NK-92 treated with Interleukin-12 subunit alpha and Interleukin-12 subunit beta, amount 100 ng/mL, for 24 hours (cell line): ENCODE data around the gene PHPT1.
"Not testable (repeated sequence)": the region's sequence is repeated elsewhere in the genome, so short reads cannot be mapped to it uniquely, and the experiment has no call there.

Source experiments
- DNase-seq: peaks from one replicate; lab custom pipeline; 2025; lab: John Stamatoyannopoulos, UW

Gene PHPT1

DNA sequence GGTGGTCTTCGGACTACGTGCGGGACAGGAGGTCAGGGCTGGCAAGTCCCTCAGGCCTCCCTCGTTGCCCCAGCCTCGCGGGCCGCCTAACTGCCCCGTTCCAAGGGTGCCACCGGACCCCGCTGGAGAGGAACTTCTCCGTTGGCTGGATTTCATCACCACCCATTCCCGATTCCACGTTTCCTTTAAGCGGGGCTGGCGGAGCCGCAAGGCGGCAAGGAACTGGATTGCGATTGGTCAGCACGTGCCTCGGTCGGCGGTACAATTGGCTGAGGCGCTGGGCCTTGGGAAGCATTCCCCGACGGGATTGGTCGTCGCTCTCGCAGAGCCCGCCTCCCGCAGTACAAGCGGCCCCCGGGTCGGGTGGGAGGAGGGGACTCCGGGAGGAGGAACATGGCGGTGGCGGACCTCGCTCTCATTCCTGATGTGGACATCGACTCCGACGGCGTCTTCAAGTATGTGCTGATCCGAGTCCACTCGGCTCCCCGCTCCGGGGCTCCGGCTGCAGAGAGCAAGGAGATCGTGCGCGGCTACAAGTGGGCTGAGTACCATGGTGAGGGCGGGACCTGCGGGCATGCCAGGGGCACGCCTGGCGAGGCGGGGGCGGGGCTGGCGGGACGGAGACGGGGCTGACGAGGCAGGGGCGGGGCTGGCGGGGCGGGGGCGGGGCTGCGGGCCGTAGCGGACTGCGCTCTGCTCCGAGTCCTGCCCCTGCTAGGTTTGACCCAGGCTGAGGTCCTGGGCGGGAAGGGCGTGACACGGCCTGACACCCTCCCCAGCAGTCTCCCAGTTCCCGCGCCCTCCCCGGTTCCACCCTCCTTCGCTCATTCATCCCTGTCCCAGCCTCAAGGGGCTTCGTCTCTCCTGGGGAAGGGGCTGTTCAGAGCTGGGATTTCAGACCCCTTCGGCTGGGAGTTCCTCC, at the start of gene PHPT1:
Gene PHPT1, plus strand, starts transcription at position 372 of the 922 bp plus-strand sequence. Its CDS starts 22 bp downstream, at position 394.
- DNase-seq = peak; percentile 94

GRCh38 chr9:136799854-136800657, 49.2 kb upstream of the PHPT1 start:
- DNase-seq = peak; percentile 31

GRCh38 chr9:136802321-136802720, 46.9 kb upstream of the PHPT1 start:
- no peak for DNase-seq

DNA sequence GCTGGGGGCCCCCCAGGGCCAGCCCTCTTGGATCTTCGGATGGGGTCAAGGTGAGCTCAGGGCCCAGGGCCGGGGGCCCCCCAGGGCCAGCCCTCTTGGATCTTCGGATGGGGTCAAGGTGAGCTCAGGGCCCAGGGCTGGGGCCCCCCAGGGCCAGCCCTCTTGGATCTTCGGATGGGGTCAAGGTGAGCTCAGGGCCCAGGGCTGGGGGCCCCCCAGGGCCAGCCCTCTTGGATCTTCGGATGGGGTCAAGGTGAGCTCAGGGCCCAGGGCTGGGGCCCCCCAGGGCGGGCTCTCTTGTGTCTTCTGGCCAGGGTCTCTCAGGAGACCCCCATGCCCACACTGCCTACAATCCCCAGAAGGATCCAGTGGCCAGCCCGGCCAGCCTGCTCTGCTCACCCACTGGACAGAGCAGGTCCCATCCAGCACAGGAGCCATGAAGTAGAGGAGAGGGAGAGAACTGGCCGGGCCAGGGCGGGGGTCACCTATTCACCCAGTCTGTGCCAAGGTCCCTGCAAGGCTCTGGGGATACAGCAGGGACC, 46.1 kb upstream of the PHPT1 start:
- not testable (repeated sequence) for DNase-seq

DNA sequence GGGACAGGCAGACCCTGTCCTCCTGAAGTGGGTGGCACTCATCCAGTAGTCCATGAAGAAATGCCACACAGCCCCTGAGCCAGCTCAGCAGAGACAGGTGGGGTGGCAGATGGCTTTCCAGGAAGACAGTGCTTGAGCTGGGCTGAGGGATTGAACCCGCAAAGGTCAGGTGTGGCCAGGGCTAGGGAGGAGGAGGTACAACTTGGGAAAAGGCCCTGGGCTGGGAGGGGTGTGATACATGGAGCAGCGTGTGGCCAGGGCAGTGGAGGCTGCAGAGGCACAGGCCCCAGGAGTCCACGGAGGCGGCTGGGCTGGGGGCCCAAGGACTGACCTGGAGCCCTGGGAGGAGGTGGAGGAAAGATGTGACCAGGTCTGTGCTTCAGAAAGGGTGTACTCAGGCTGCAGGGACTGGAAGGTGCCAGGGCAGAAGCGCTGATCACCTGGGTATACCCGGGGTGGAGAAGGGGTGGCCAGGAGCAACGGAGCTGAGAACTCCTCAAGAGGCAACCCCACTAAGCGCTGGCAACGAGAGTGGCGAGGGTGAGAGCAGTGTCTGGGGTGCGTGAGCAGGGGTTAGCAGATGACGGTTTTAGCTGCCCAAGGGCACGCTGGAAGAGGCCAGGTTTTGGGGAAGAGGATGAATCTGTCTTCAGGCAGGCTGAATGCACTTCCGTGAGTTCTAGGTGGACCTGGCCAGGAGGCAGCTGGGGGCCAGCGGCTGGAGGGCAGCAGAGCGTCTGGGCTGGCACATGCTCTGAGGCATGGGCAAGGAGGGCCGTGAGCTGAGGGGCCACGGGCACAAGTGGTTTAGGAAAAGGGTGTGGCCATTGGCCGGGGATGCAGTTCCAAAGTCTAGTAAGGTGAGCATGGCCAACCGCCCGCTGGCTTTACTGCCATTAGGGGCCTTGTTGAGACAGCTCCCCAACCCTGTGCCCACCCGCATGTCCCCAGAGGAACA, 45.4 kb upstream of the PHPT1 start:
- no peak for DNase-seq

GRCh38 chr9:136804509-136805206, 44.6 kb upstream of the PHPT1 start:
- no peak for DNase-seq

- no peak for DNase-seq
These were observed 43.9 kb upstream of the PHPT1 start for GRCh38 chr9:136805207-136805740.

- no peak for DNase-seq
These were observed 43.1 kb upstream of the PHPT1 start for GRCh38 chr9:136806067-136806466.

DNA sequence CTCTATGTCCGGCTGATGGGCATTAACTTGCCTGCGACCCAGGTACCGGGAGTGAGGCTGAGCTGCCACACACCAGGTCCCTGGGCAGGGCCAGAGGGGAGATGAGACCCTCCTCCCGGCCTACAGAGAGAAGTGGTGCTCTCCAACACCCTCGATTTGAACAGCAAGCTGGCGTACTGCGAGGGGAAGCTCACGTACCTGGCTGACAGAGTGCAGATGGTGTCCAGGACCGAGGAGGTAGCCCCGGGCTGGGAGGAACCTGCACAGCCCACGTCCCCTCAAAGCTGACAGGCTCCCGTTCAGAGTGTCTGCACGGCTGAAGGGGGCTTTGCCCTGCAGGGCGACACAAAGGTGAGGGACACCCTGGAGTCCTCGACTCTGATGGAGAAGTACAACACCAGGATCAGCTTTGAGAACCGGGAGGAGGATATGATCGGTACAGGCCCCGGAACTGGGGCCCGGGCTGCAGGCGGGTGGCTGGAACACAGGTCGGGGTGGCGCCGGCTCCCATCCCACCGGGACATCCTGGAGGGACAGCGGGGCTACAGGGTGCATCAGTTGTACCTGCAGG, 42.5 kb upstream of the PHPT1 start:
- no peak for DNase-seq

DNA sequence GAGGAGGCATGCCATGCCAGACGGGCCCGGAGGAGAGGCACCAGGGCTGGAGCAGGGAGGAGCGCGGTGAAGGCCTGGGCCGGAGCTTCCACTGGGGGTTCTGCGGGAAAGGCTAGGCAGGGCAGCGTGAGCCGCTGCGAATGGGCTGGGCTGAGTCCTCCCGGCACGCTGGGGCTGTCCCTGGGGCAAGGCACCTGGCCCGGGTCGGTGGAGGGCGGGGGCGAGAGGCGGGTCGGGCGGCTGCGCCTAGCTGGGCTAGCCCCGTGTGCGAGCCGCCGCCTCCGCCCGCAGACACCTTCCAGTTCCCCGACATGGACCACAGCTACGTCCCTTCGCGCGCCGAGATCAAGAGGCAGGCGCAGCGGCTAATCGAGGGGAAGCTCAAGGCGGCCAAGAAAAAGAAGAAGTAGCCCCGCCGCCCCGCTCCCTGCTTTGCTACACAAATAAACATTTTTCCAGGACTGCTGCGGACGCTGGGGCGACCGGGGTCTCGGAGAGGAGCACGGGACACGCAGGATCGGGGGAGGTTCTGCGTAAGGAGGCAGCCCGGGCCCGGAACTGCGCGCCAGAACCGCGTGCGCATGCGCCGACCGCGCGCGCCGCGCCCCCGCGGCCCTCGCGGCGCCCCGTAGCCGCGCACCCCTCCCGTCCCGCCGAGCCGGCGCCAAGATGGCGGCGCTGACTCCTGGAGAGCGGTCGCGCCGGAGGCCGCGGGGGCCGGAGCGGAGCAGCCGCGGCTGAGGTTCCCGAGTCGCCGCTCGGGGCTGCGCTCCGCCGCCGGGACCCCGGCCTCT, 41.7 kb upstream of the PHPT1 start, which contains the start of gene RABL6:
Gene RABL6, plus strand, starts transcription at position 668 of the 794 bp plus-strand sequence. CDS start 249 bp downstream, outside the sequence.
- peak; percentile 58 for DNase-seq

- DNase-seq = no peak
These were observed 41.0 kb upstream of the PHPT1 start for GRCh38 chr9:136808075-136808805.

- DNase-seq = no peak
These were observed 40.4 kb upstream of the PHPT1 start for GRCh38 chr9:136808806-136809158.

GRCh38 chr9:136814725-136815421, 34.3 kb upstream of the PHPT1 start:
- no peak for DNase-seq

GRCh38 chr9:136815422-136815782, 33.8 kb upstream of the PHPT1 start:
- no peak for DNase-seq

GRCh38 chr9:136820971-136821825, 28.0 kb upstream of the PHPT1 start:
- DNase-seq = no peak

GRCh38 chr9:136821826-136822544, 27.2 kb upstream of the PHPT1 start:
- no peak for DNase-seq
